ENCODE results near the gene CDC14C. TPM values are rescaled to one million over a fixed set of nuclear protein-coding genes. Genes with fewer than 3 reads are reported as not detected.

CDC14C gene
- total RNA-seq, 1 donor from 2014 or later = not detected

DNA sequence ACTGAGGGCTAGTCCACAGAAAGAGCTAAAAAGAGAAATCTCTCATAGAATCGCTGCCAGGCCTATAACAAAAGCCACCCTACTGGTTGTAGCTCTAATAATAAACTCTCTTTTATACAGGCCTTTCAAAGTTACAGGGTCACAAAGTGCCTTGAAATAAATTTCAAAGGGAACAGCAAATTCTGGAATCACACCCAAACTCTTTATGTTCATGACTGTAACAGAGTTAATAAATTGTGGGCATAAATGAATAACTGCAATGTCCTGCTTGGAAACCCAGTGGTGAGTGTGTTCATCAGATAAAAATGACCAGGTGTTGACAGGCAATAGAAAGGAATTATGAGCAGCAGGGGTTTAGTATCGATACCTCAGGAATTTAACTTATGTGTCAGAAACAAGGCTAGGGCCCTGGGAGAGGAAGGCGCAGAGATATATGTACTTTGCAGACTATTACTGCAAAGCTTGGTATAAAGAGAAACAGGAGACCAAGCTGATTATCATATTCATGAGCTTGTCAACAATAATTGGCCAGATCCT is 9.3 kb downstream of the CDC14C start:
- peak; percentile 2 for DNase-seq (ENCODE audit: low read depth)
- Histone ChIP-seq H3K27me3 (ENCODE audit: control insufficient read depth, insufficient read depth, low read length) (no peaks in the 10 kb centered on the region), H3K4me3 (ENCODE audit: low read depth, low read length) (no peak overlapping the region), H3K36me3 (ENCODE audit: control insufficient read depth, insufficient read depth, low read length) (no peaks in the 10 kb centered on the region)
- no peak for TF ChIP-seq CTCF (IDR thresholded peaks at IDR 0.05; ENCODE audit: insufficient read depth, low read length, poor library complexity, severe bottlenecking)

DNA sequence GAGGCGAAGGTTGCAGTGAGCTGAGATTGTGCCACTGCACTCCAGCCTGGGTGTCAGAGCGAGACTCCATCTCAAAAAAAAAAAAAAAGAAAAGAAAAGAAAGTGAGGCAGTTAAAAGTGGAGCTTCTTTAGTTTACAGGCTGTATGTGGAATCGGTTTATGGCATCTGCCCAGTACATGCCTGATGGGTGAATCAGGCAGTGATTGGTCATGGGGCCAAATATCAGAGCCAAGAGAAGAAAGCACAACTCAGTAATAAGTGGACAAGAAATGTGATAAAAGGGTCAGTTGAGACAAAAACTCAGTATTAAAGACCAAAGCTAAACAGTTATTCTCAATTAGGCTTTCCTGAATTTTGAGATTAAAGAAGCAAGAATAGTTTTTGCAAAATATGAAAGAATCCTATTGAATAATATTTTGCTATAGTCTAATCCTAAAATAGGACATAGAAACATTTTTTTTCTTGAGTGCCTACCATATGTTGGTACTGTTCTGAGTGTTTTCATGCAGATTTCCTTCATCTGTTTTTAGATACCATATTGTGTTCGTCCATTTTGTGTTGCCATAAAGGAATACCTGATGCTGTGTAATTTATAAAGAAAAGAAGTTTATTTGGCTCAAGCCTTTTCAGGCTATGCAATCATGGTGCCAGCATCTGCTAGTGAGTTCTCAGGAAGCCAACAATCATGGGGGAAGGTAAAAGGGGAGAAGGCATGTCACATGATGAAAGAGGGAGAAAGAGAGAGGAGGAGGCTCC is 14.4 kb downstream of the CDC14C start:
- TF ChIP-seq CTCF (IDR thresholded peaks at IDR 0.05; ENCODE audit: insufficient read depth, low read length, poor library complexity, severe bottlenecking) = no peak
- Histone ChIP-seq H3K27me3 (ENCODE audit: control insufficient read depth, insufficient read depth, low read length) (no peaks in the 10 kb centered on the region), H3K4me3 (ENCODE audit: low read depth, low read length) (no peak overlapping the region), H3K36me3 (ENCODE audit: control insufficient read depth, insufficient read depth, low read length) (no peaks in the 10 kb centered on the region)
- peak; percentile 25 for DNase-seq (ENCODE audit: low read depth)

DNA sequence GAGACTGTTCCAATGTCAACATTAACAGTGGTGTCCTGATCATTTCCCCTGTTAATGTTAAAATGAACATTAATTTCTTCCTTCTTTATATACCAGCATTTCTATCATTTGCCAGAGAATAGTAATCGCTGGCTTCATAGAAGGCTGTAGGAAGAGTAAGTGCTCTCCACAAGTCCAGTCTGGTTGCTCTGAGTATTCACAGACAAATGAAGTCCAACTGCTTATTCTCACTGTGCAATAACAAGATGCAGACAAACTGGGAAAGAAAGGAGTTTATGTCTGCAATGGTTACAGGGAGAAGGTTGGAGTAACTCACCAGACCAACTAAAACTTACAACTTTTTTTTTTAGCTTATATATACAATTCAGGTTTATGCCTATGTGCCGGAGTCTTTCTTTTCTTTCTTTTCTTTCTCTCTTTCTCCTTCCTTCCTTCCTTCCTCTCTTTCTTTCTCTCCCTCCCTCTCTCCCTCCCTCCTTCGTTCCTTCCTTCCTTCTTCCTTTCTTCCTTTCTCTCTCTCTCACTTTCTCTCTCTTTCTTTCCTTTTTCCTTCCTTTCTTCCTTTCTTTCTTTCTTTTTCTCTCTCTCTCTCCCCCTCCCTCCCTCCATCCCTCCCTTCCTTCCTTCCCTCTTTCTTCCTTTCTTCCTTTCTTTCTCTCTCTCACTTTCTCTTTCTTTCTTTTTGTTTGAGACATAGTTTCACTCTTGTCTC is 19.1 kb downstream of the CDC14C start:
- no peak overlapping the region for H3K4me3 ChIP-seq (ENCODE audit: low read depth, low read length)
- H3K27me3 ChIP-seq (ENCODE audit: control insufficient read depth, insufficient read depth, low read length) = no peaks in the 10 kb centered on the region
- no peak for TF ChIP-seq CTCF (IDR thresholded peaks at IDR 0.05; ENCODE audit: insufficient read depth, low read length, poor library complexity, severe bottlenecking)
- H3K36me3 ChIP-seq (ENCODE audit: control insufficient read depth, insufficient read depth, low read length) = no peaks in the 10 kb centered on the region
- no peak for DNase-seq (ENCODE audit: low read depth)

- no peak for DNase-seq (ENCODE audit: low read depth)
- Histone ChIP-seq H3K4me3 (ENCODE audit: low read depth, low read length) (no peak overlapping the region), H3K36me3 (ENCODE audit: control insufficient read depth, insufficient read depth, low read length) (no peaks in the 10 kb centered on the region), H3K27me3 (ENCODE audit: control insufficient read depth, insufficient read depth, low read length) (no peaks in the 10 kb centered on the region)
- TF ChIP-seq CTCF (IDR thresholded peaks at IDR 0.05; ENCODE audit: insufficient read depth, low read length, poor library complexity, severe bottlenecking) = no peak
Observed at GRCh38 chr7:48955916-48956315, 31.6 kb downstream of the CDC14C start.

GRCh38 chr7:48959676-48960075 is 35.3 kb downstream of the CDC14C start:
- no peak overlapping the region for H3K4me3 ChIP-seq (ENCODE audit: low read depth, low read length)
- no peak for TF ChIP-seq CTCF (IDR thresholded peaks at IDR 0.05; ENCODE audit: insufficient read depth, low read length, poor library complexity, severe bottlenecking)
- H3K27me3 ChIP-seq (ENCODE audit: control insufficient read depth, insufficient read depth, low read length) = no peaks in the 10 kb centered on the region
- DNase-seq (ENCODE audit: low read depth) = no peak
- H3K36me3 ChIP-seq (ENCODE audit: control insufficient read depth, insufficient read depth, low read length) = no peaks in the 10 kb centered on the region

All from kidney epithelial cell (primary cell).